ENCODE results near the gene RXRA.

DNA sequence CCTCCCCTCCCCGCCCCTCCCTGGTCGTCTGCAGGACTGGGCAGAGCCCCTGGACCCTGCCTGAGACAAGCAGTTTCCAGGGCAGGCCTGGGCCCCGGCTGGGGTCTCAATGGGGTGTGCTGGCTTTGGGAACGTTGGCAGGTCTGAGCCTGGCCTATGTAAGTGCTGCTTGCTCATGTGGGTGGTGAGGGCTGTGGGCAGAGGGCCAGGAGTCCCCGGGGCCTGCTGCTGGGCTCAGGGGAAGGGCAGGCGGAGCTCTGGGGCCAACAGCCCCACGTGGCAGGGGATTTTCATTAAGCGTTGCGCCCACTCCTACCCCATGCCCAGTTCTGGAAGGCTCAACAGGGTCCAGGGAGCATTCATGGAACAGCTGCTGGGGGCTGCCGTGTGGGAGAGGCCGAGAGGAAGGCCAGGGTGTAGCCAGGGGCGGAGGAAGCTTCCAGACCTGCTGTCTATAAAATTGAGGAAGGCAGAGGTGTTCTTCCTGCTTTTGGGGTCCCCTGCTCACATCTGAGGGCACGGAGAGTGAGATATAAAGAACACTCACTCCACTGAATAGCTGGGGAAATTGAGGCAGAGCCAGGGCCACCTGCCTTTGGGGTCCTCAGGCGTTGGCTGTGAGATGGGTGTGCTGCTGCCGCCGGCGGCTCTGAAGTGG lies 32.5 kb downstream of the RXRA start:
- TF ChIP-seq, protein P1, sequence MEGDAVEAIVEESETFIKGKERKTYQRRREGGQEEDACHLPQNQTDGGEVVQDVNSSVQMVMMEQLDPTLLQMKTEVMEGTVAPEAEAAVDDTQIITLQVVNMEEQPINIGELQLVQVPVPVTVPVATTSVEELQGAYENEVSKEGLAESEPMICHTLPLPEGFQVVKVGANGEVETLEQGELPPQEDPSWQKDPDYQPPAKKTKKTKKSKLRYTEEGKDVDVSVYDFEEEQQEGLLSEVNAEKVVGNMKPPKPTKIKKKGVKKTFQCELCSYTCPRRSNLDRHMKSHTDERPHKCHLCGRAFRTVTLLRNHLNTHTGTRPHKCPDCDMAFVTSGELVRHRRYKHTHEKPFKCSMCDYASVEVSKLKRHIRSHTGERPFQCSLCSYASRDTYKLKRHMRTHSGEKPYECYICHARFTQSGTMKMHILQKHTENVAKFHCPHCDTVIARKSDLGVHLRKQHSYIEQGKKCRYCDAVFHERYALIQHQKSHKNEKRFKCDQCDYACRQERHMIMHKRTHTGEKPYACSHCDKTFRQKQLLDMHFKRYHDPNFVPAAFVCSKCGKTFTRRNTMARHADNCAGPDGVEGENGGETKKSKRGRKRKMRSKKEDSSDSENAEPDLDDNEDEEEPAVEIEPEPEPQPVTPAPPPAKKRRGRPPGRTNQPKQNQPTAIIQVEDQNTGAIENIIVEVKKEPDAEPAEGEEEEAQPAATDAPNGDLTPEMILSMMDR (IDR thresholded peaks at IDR 0.05; ENCODE audit: poor library complexity, severe bottlenecking), result no peak
- no peak for TF ChIP-seq EP300 (conservative IDR thresholded peaks at IDR 0.05; ENCODE audit: poor library complexity, severe bottlenecking)
- no peak for TF ChIP-seq POLR2AphosphoS5 (IDR thresholded peaks at IDR 0.05)
- TF ChIP-seq SMC3 (conservative IDR thresholded peaks at IDR 0.05; ENCODE audit: poor library complexity), result no peak
- TF ChIP-seq TAF1 (IDR thresholded peaks at IDR 0.05; ENCODE audit: low read depth), result no peak
- TF ChIP-seq, protein P2, sequence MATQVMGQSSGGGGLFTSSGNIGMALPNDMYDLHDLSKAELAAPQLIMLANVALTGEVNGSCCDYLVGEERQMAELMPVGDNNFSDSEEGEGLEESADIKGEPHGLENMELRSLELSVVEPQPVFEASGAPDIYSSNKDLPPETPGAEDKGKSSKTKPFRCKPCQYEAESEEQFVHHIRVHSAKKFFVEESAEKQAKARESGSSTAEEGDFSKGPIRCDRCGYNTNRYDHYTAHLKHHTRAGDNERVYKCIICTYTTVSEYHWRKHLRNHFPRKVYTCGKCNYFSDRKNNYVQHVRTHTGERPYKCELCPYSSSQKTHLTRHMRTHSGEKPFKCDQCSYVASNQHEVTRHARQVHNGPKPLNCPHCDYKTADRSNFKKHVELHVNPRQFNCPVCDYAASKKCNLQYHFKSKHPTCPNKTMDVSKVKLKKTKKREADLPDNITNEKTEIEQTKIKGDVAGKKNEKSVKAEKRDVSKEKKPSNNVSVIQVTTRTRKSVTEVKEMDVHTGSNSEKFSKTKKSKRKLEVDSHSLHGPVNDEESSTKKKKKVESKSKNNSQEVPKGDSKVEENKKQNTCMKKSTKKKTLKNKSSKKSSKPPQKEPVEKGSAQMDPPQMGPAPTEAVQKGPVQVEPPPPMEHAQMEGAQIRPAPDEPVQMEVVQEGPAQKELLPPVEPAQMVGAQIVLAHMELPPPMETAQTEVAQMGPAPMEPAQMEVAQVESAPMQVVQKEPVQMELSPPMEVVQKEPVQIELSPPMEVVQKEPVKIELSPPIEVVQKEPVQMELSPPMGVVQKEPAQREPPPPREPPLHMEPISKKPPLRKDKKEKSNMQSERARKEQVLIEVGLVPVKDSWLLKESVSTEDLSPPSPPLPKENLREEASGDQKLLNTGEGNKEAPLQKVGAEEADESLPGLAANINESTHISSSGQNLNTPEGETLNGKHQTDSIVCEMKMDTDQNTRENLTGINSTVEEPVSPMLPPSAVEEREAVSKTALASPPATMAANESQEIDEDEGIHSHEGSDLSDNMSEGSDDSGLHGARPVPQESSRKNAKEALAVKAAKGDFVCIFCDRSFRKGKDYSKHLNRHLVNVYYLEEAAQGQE (IDR thresholded peaks at IDR 0.05; ENCODE audit: borderline replicate concordance), result no peak
